ENCODE data around the gene RAVER1.
A peak's percentile ranks its signal among the peaks of the same experiment; 100 is the strongest.

- peak in 2 of 3 donors; percentile 22 to 39 for TF ChIP-seq CTCF (IDR thresholded peaks at IDR 0.05)
- TF ChIP-seq POLR2A (IDR thresholded peaks at IDR 0.05) = peak; percentile 54
- peak; percentile 80 to 98 (median 90) for TF ChIP-seq POLR2AphosphoS5 (IDR thresholded peaks at IDR 0.05)
These were observed 62.5 kb downstream of the RAVER1 start, which contains the start of gene ICAM1 for GRCh38 chr19:10270616-10271394.
